Upper lobe of right lung (tissue), 1 donor: Measurements from ENCODE around the gene TYMP. TPM values are rescaled to one million over a fixed set of nuclear protein-coding genes. Genes with fewer than 3 reads are reported as not detected.

Experiments used
- ATAC-seq: fragments of 200-7000 bp; cut with Tn5 transposase; one replicate; pipeline ENCODE4 v1.9.1; 2020; ENCODE audit warnings: mild to moderate bottlenecking, moderate library complexity
- DNase-seq: peaks from one replicate; pipeline ENCODE4 v3.0.0-alpha.2; 2020
- H3K27ac ChIP-seq: fragments of 200-600 bp; one replicate; pipeline ENCODE4 v1.8.0; 2022
- H3K27me3 ChIP-seq: fragments of 200-600 bp; one replicate; pipeline ENCODE4 v1.8.0; 2022; ENCODE audit warnings: mild to moderate bottlenecking
- H3K36me3 ChIP-seq: fragments of 200-600 bp; one replicate; pipeline ENCODE4 v1.8.0; 2022
- H3K4me1 ChIP-seq: fragments of 200-600 bp; one replicate; pipeline ENCODE4 v1.8.0; 2022
- H3K4me3 ChIP-seq: fragments of 200-600 bp; one replicate; pipeline ENCODE4 v1.8.0; 2022; ENCODE audit warnings: mild to moderate bottlenecking
- H3K9me3 ChIP-seq: fragments of 200-600 bp; one replicate; pipeline ENCODE4 v1.8.0; 2022
- intact Hi-C: fragments of 100-400 bp; cut with DNase I; formaldehyde crosslinking; loops from one replicate; pipeline ENCODE4 v1.11.0; 2022
- total RNA-seq: library from RNA; stranded (reverse); fragmentation: NEBNext Ultra II Directional; extraction: Animal tissue kit (Norgen Biotek cat#: 25700); gene quantifications from one replicate; pipeline ENCODE4 v1.2.1, GENCODE V29; 2021
- TF ChIP-seq, protein P1 (sequence below): fragments of 200-600 bp; IDR thresholded peaks from one replicate; pipeline ENCODE4 v1.8.0; 2022; ENCODE audit warnings: antibody characterized with exemption
- donor health status: DM: no; HTN: yes; CAD: no; lungs with severe emphysema.

TYMP gene
- total RNA-seq, 1 donor from 2014 or later: 122 TPM

DNA sequence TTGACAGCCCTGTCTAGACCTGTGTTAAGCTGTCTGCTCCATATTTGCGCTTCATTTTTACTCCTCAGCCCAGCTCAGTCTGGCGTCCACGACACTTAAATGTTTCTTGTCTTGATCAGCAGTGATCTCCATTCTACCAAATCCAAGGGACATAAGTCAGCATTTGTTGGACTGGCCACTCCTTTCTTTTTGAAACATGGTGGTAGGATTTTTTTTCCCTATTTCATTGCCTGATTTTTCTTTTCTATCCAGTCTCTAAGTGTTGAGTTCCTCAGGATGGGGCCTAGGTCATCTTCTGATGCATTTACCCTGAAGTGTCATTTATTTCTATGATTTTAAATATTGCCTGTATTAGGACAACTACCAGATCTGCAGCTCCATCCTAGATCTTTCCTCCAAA, 20.9 kb downstream of the TYMP start:
- no peaks in the 10 kb centered on the region for H3K9me3 ChIP-seq
- H3K4me3 ChIP-seq: peak overlapping the region; percentile 79
- peaks cover 16% of the 10 kb centered on the region for H3K36me3 ChIP-seq
- TF ChIP-seq, protein P1, sequence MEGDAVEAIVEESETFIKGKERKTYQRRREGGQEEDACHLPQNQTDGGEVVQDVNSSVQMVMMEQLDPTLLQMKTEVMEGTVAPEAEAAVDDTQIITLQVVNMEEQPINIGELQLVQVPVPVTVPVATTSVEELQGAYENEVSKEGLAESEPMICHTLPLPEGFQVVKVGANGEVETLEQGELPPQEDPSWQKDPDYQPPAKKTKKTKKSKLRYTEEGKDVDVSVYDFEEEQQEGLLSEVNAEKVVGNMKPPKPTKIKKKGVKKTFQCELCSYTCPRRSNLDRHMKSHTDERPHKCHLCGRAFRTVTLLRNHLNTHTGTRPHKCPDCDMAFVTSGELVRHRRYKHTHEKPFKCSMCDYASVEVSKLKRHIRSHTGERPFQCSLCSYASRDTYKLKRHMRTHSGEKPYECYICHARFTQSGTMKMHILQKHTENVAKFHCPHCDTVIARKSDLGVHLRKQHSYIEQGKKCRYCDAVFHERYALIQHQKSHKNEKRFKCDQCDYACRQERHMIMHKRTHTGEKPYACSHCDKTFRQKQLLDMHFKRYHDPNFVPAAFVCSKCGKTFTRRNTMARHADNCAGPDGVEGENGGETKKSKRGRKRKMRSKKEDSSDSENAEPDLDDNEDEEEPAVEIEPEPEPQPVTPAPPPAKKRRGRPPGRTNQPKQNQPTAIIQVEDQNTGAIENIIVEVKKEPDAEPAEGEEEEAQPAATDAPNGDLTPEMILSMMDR: no peak
- DNase-seq (no peak), ATAC-seq (no peak)
- peak overlapping the region; percentile 92 for H3K27ac ChIP-seq
- H3K4me1 ChIP-seq: peaks cover 21% of the 10 kb centered on the region
- no peaks in the 10 kb centered on the region for H3K27me3 ChIP-seq
- intact Hi-C loops: loop anchor here (10.0 kb wide), 1 partner anchor 244 kb away; the partner anchor contains the start of gene MAPK12

DNA sequence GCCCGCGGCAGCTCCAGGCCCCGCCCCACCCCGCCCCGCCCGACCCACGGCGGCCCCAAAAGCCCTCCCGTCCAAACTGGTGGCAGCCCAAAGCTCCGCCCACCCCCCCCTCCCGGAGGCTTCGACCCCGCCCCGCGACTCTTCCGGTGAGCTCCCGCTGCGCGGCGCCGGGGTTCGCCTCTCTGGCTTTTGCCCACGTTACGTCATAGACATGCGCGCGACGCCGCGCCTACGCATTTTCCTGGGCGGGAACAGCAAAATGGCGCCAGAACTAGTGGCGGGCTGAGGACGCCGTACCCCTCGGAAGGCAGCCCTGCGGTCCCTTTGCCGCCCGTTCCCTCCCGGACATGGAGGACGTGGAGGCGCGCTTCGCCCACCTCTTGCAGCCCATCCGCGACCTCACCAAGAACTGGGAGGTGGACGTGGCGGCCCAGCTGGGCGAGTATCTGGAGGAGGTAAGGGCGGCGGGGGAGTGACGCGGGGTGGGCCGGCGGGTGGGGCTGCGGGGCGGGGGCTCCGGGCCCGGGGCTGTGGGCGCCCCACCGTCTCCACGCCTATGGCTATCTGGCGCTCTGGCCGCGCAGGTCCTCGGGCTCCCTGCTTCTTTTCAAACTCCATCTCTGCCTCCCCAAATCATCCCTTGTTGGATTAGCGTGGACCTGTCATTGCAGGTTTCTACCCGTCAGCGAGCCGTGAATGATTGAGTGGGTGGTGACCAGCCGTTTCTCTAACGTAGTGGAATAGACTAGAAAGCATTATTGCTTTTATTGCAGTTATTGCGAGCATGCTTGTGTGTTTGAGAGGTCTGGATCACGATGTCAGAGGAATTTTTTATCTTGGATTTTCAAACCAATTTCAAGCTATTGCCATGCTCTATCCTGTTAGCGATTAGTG, 21.6 kb downstream of the TYMP start, which contains the start of gene NCAPH2:
Gene NCAPH2, plus strand, starts transcription at position 234 of the 894 bp plus-strand sequence. Its CDS starts 114 bp downstream, at position 348.
- intact Hi-C loops: loop anchor here (10.0 kb wide), 1 partner anchor 243 kb away; the partner anchor contains the start of gene MAPK12
- H3K4me1 ChIP-seq: peaks cover 21% of the 10 kb centered on the region
- TF ChIP-seq, protein P1: no peak
- peaks cover 19% of the 10 kb centered on the region for H3K36me3 ChIP-seq
- DNase-seq: peak; percentile 98
- peak within 1 kb of the TSS; percentile 91 for H3K4me3 ChIP-seq
- no peaks in the 10 kb centered on the region for H3K27me3 ChIP-seq
- H3K27ac ChIP-seq: peak within 1 kb of the TSS; percentile 92
- no peaks in the 10 kb centered on the region for H3K9me3 ChIP-seq
- ATAC-seq: peak; percentile 83

DNA sequence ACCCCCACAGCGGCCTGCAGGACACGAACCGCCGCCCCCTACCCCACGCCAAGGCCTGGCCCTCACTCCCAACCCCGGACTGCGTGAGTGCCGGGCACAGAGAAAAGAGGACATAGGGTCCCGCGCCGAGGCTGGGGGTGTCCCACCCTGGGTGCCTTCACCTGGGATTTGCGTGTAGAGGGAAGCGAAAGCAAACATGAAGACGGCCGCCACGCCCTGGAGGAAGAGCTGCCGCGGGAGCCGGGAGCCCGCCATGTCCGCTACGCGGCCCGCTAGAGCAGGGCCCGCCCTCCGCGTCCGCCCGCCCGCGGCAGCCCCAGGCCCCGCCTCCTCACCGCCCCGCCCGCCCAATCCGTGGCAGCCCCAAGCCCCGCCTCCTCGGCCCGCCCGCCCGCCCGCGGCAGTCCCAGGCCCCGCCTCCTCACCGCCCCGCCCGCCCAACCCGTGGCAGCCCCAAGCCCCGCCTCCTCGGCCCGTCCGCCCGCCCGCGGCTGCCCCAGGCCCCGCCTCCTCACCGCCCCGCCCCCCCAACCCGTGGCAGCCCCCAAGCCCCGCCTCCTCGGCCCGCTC, 22.3 kb downstream of the TYMP start, which contains the start of gene LMF2:
Gene LMF2, minus strand, starts transcription at position 282 of the 570 bp plus-strand sequence. Its CDS starts 27 bp downstream, at position 255.
- Histone ChIP-seq H3K9me3 (no peaks in the 10 kb centered on the region), H3K27me3 (no peaks in the 10 kb centered on the region), H3K27ac (peak within 1 kb of the TSS; percentile 92), H3K4me3 (peak within 1 kb of the TSS; percentile 91), H3K4me1 (peaks cover 21% of the 10 kb centered on the region), H3K36me3 (peaks cover 26% of the 10 kb centered on the region)
- intact Hi-C loops: loop anchor here (10.0 kb wide), 1 partner anchor 243 kb away; the partner anchor contains the start of gene MAPK12
- peak; percentile 97 for DNase-seq
- TF ChIP-seq, protein P1: no peak
- ATAC-seq: peak; percentile 85

DNA sequence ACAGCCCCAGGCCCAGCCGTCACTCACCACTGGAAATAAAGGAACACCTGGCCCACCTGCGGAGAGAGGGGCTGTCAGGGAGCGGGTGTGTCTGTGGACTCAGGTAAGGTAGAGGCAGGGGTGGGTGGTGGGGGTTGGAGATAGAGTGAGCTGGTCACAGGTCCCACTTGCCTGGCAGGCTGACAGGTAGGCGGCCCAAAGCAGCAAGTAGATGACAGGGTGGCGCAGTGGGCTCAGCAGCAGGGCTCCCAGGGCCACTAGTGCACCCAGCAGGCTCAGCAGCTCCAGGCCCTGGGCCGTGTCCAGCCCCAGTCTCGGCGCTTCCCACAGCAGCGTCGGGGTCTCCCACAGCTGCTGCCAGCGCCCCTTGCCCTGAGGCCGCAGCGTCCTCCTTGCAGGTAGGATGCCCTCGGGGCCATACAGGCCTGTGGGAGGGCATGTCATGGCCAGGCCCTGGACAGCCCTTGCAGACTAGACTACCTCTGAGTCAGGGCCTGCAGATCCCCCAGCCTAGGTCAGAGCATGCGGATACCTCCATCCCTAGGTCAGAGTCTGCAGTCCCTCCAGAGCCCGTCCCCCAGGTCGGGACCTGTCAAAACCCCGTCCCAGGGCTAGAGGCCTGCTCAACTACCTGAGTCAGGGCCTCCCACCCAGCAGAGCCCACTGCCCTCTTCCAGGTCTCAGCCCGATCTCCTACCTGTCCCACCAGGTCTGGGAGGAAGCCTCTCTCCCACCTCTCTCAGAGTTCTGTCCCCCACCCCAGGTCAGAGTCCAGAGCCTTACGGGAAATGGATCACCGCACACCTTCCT, 23.0 kb downstream of the TYMP start:
- H3K4me1 ChIP-seq: peaks cover 20% of the 10 kb centered on the region
- peak overlapping the region; percentile 84 for H3K27ac ChIP-seq
- TF ChIP-seq, protein P1: no peak
- H3K36me3 ChIP-seq: peaks cover 29% of the 10 kb centered on the region
- ATAC-seq: peak; percentile 1
- DNase-seq: no peak
- H3K9me3 ChIP-seq: no peaks in the 10 kb centered on the region
- no peaks in the 10 kb centered on the region for H3K27me3 ChIP-seq
- peak overlapping the region; percentile 91 for H3K4me3 ChIP-seq
- intact Hi-C loops: loop anchor here (10.0 kb wide), 1 partner anchor 242 kb away; the partner anchor contains the start of gene MAPK12
